Endothelial cell of umbilical vein (primary cell): ENCODE results near the gene DCLRE1B. TPM values are rescaled to one million over a fixed set of nuclear protein-coding genes. Genes with fewer than 3 reads are reported as not detected.

Experiments used
- BruUV-seq: library from RNA; stranded (reverse); fragments of 400-500 nt; replicated peaks from 2 replicates; lab custom pipeline; 2021; lab: Mats Ljungman, UMichigan
- CTCF ChIA-PET: fragments of 300-600, 350-600 bp; sonication (Branson Sonifier 250); formaldehyde crosslinking; loops from one replicate; lab custom pipeline; 2021; ENCODE audit warnings: antibody characterized with exemption, inconsistent platforms; lab: Charles Lee
- POLR2A ChIA-PET: fragments of 300-600, 350-600 bp; sonication (Branson Sonifier 250); formaldehyde crosslinking; loops from one replicate; lab custom pipeline; 2021; ENCODE audit warnings: antibody characterized with exemption, inconsistent platforms; lab: Charles Lee
- DNase-seq: peaks from one replicate; pipeline ENCODE4 v3.0.0-alpha.2; 2011; ENCODE audit warnings: low read depth, low spot score
- FAIRE-seq: peaks from 2 replicates; lab custom pipeline; 2011; peaks lifted over from hg19 to GRCh38; lab: Jason Lieb, UNC
- H2AFZ ChIP-seq: 2 replicates; pipeline ENCODE4 v1.6.0; 2012; ENCODE audit warnings: low read depth, low read length, control low read depth, inconsistent platforms
- H3K27ac ChIP-seq: 2 replicates; pipeline ENCODE4 v1.5.1; 2011; ENCODE audit warnings: low read depth, mild to moderate bottlenecking, control low read depth, low read length, moderate library complexity; ENCODE audit not compliant: insufficient read depth
- H3K27me3 ChIP-seq, 2 experiments: 2 replicates each; pipeline versions ENCODE4 v1.6.0 to v1.6.1; 2011; ENCODE audit warnings: low read length in 2 of 2, mixed read lengths in 1 of 2; ENCODE audit not compliant: control insufficient read depth in 2 of 2, insufficient read depth in 2 of 2
- H3K36me3 ChIP-seq, 2 experiments: 2 replicates in 1 of 2; 3 replicates in 1 of 2; pipeline ENCODE4 v1.5.1; 2011; ENCODE audit warnings: low read length in 2 of 2, mild to moderate bottlenecking in 1 of 2, moderate library complexity in 1 of 2; ENCODE audit not compliant: control insufficient read depth in 2 of 2, insufficient read depth in 2 of 2; ENCODE audit errors: extremely low read depth in 1 of 2
- H3K4me1 ChIP-seq: 3 replicates; pipeline ENCODE4 v1.5.1; 2011; ENCODE audit warnings: mild to moderate bottlenecking, low read length; ENCODE audit not compliant: control insufficient read depth, insufficient read depth; ENCODE audit errors: extremely low read depth
- H3K4me2 ChIP-seq: 2 replicates; pipeline ENCODE4 v1.6.1; 2011; ENCODE audit warnings: low read length, control low read depth, mixed read lengths; ENCODE audit not compliant: insufficient read depth
- H3K4me3 ChIP-seq, 3 experiments: fragments of 200-600 bp in 1 of 3; sonication (generic), shearing (Covaris generic) in 1 of 3; replicated peaks in 1 of 3; 2 replicates each; pipeline ENCODE4 v1.5.1; 2011 to 2016; ENCODE audit warnings: control low read depth in 3 of 3, low read length in 3 of 3, mild to moderate bottlenecking in 2 of 3, inconsistent platforms in 1 of 3, low read depth in 1 of 3, moderate library complexity in 1 of 3; ENCODE audit not compliant: insufficient read depth in 1 of 3
- H3K79me2 ChIP-seq: 2 replicates; pipeline ENCODE4 v1.6.0; 2012; ENCODE audit warnings: low read length, inconsistent platforms; ENCODE audit not compliant: control insufficient read depth, insufficient read depth
- H3K9ac ChIP-seq: replicated peaks from 2 replicates; pipeline ENCODE3; 2011; ENCODE audit warnings: low read length, control low read depth; ENCODE audit not compliant: insufficient read depth; ENCODE audit errors: extremely low read depth
- H3K9me1 ChIP-seq: replicated peaks from 3 replicates; pipeline ENCODE4 v1.6.0; 2011; ENCODE audit warnings: mild to moderate bottlenecking, low read length; ENCODE audit not compliant: control insufficient read depth, insufficient read depth; ENCODE audit errors: extremely low read depth
- H3K9me3 ChIP-seq: replicated peaks from 2 replicates; pipeline ENCODE4 v1.5.1; 2012; ENCODE audit warnings: low read length, inconsistent platforms; ENCODE audit not compliant: control insufficient read depth, insufficient read depth
- H4K20me1 ChIP-seq: replicated peaks from 2 replicates; pipeline ENCODE3; 2011; ENCODE audit warnings: mild to moderate bottlenecking, low read length; ENCODE audit not compliant: control insufficient read depth, insufficient read depth; ENCODE audit errors: extremely low read depth
- EZH2 ChIP-seq: IDR thresholded peaks from 2 replicates; pipeline ENCODE4 v1.6.1; 2012; ENCODE audit warnings: borderline replicate concordance, low read depth, mild to moderate bottlenecking, moderate library complexity, low read length, inconsistent platforms; ENCODE audit not compliant: severe bottlenecking
- FOS ChIP-seq: IDR thresholded peaks from 2 replicates; pipeline ENCODE4 v1.6.1; 2011; ENCODE audit warnings: mild to moderate bottlenecking, low read length, moderate library complexity, borderline replicate concordance; ENCODE audit not compliant: insufficient read depth
- GATA2 ChIP-seq: IDR thresholded peaks from 2 replicates; pipeline ENCODE4 v1.7.0; 2011; ENCODE audit warnings: low read depth, mild to moderate bottlenecking, moderate library complexity, mixed read lengths, low read length; ENCODE audit not compliant: insufficient read length, insufficient read depth
- JUN ChIP-seq: IDR thresholded peaks from 2 replicates; pipeline ENCODE4 v1.6.1; 2011; ENCODE audit warnings: borderline replicate concordance, low read depth; ENCODE audit not compliant: insufficient read length, insufficient read depth
- MYC ChIP-seq: IDR thresholded peaks from one replicate; pipeline ENCODE4 v1.6.1; 2011; ENCODE audit warnings: mild to moderate bottlenecking, low read depth, low read length
- POLR2A ChIP-seq: IDR thresholded peaks from 2 replicates; pipeline ENCODE4 v1.6.1; 2012; ENCODE audit warnings: low read depth, mild to moderate bottlenecking, control low read depth, low read length
- POLR2AphosphoS5 ChIP-seq: IDR thresholded peaks from 2 replicates; pipeline ENCODE4 v1.6.1; 2012; ENCODE audit warnings: low read depth, mild to moderate bottlenecking, control low read depth, low read length, moderate library complexity; ENCODE audit not compliant: insufficient read depth
- dilution Hi-C: fragments of 300-500 bp; cut with MboI; formaldehyde crosslinking; loops from one replicate; pipeline ENCODE4 v1.15.0; 2019; ENCODE audit warnings: low sequenced_read_pairs; ENCODE audit not compliant: extremely low pct_ligation_motif_present
- intact Hi-C: fragments of 100-400 bp; cut with micrococcal nuclease; formaldehyde crosslinking; loops from one replicate; pipeline ENCODE4 v1.10.0; 2022
- polyA plus RNA-seq, 4 experiments: library from polyadenylated mRNA; depleted of rRNA in 3 of 4; stranded (reverse) in 3 of 4; unstranded in 1 of 4; fragments of >200 nt; gene quantifications; 2 replicates each; pipeline versions ENCODE4 v1.2.1 to v1.2.3, GENCODE V29; 2011 to 2012; ENCODE audit warnings: missing spikeins in 1 of 4
- total RNA-seq: library from RNA; stranded (reverse); gene quantifications from 2 replicates; pipeline ENCODE4 v1.2.3, GENCODE V29; 2021
- TF ChIP-seq, protein P1 (sequence below), 2 donors: IDR thresholded peaks; 1 replicate in 1 of 2; 2 replicates in 1 of 2; pipeline ENCODE4 v1.5.1; 2011; ENCODE audit warnings: low read length in 2 of 2, mild to moderate bottlenecking in 2 of 2, moderate library complexity in 2 of 2, control low read depth in 1 of 2, inconsistent platforms in 1 of 2, low read depth in 1 of 2; ENCODE audit not compliant: insufficient read depth in 1 of 2; ENCODE audit errors: extremely low read depth in 1 of 2
- TF ChIP-seq, protein P2 (sequence below): IDR thresholded peaks from 2 replicates; pipeline ENCODE4 v1.6.1; 2011; ENCODE audit not compliant: insufficient read depth, insufficient read length

The DCLRE1B gene
- total and polyA plus RNA-seq, 2 donors (not counting 3 experiments of a cell fraction or from before 2014, with no cell fraction given): 5.6 to 10.7 TPM

DNA sequence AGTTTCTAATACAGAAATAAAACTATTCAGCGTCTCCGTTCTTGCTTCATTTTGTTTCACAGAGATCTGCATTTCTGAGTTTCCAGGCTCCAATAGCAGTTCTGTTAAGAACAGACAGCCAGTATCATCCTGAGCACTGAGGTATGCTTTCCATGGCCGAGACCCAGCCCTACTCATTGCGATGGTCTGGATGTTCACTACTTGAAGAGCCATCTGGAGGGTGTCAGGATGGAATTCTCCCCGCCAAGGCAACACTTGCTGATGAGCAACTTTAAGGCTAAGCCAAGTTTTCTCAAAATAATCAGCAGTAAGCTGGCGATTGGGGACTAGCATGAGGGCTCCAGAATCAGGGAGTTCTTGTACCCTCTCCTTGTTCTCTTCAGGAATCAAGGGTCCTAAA lies 10.0 kb upstream of the DCLRE1B start:
- Histone ChIP-seq H3K27ac (no peak overlapping the region), H3K4me2 (no peak overlapping the region), H3K4me3 (no peak overlapping the region), H3K9ac (no peak overlapping the region), H3K9me3 (no peaks in the 10 kb centered on the region), H4K20me1 (no peaks in the 10 kb centered on the region), H3K4me1 (peaks cover 5% of the 10 kb centered on the region), H3K27me3 (no peaks in the 10 kb centered on the region), H3K36me3 (peaks cover 13 to 17% of the 10 kb centered on the region in 2 experiments), H3K9me1 (no peaks in the 10 kb centered on the region), H3K79me2 (no peaks in the 10 kb centered on the region), H2AFZ (no peak overlapping the region)
- CTCF ChIA-PET: interaction anchor here (0.6 to 2.2 kb wide), 4 partner anchors 9 to 755 kb away, joined by 3 to 11 read pairs (median 4); partner anchors contain the start of gene AP4B1
- no peak for FAIRE-seq
- dilution Hi-C loops: no loop called here
- TF ChIP-seq, protein P1, sequence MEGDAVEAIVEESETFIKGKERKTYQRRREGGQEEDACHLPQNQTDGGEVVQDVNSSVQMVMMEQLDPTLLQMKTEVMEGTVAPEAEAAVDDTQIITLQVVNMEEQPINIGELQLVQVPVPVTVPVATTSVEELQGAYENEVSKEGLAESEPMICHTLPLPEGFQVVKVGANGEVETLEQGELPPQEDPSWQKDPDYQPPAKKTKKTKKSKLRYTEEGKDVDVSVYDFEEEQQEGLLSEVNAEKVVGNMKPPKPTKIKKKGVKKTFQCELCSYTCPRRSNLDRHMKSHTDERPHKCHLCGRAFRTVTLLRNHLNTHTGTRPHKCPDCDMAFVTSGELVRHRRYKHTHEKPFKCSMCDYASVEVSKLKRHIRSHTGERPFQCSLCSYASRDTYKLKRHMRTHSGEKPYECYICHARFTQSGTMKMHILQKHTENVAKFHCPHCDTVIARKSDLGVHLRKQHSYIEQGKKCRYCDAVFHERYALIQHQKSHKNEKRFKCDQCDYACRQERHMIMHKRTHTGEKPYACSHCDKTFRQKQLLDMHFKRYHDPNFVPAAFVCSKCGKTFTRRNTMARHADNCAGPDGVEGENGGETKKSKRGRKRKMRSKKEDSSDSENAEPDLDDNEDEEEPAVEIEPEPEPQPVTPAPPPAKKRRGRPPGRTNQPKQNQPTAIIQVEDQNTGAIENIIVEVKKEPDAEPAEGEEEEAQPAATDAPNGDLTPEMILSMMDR (IDR thresholded peaks at IDR 0.05; ENCODE audit: extremely low read depth in 1 of 2, insufficient read depth in 1 of 2, low read depth in 1 of 2, low read length in 2 of 2): no peak
- TF ChIP-seq, protein P2, sequence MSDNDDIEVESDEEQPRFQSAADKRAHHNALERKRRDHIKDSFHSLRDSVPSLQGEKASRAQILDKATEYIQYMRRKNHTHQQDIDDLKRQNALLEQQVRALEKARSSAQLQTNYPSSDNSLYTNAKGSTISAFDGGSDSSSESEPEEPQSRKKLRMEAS: no peak
- TF ChIP-seq MYC (no peak), JUN (no peak), FOS (no peak), POLR2A (no peak), GATA2 (no peak), EZH2 (no peak), POLR2AphosphoS5 (no peak)
- POLR2A ChIA-PET: no interaction called here
- intact Hi-C loops: no loop called here
- no TSS peak for BruUV-seq
- DNase-seq: no peak
